Hematopoietic multipotent progenitor cell (in vitro differentiated cells): ENCODE measurements around the gene FGF3. TPM values are rescaled to one million over a fixed set of nuclear protein-coding genes. Genes with fewer than 3 reads are reported as not detected.
A peak's percentile ranks its signal among the peaks of the same experiment; 100 is the strongest.

Experiments used
- DNase-seq, 3 donors: peaks; one replicate each; pipeline ENCODE4 v3.0.0-alpha.2; 2011 to 2015; ENCODE audit warnings: low read depth in 2 of 3, low spot score in 2 of 3
- total RNA-seq: library from RNA; depleted of rRNA; stranded (reverse); fragments of >200 nt; gene quantifications from one replicate; pipeline ENCODE4 v1.2.3, GENCODE V29; 2012

Gene FGF3
- total RNA-seq, 1 donor, result not detected

DNA sequence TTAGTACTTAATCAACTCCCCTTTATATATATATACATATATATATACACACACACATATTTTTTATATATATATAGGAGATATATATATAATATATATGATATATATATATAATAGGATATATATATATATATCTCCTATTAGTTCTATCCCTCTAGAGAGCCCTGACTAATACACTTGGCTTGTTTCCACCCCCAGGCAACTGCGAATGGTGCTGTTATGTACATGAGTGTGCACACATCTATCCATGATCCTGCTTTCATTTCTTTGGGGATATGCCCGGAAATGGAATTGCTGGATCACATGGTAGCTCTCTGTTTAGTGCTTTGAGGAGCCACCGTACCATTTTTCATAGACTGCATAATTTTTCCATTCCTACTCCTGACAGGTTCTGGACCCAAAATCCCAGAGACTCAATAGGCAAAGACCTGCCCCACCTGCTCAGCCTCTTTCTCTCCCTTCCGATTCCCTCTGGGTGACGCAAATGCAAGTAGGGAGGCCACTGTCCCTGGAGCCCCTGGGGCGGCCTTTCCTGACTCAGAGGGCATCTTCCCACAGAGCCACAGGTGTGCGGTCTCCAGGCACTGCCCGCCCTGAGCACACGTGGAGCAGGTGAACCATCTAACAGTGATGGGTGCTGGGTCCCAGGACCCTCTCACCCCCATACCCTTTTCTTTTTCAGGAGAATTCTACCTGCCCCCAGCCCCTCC lies 12.0 kb downstream of the FGF3 start:
- DNase-seq, result no peak

GRCh38 chr11:69804769-69805508 lies 14.3 kb downstream of the FGF3 start:
- no peak for DNase-seq

- no peak for DNase-seq
Observed at GRCh38 chr11:69803604-69804218, 15.5 kb downstream of the FGF3 start.

DNA sequence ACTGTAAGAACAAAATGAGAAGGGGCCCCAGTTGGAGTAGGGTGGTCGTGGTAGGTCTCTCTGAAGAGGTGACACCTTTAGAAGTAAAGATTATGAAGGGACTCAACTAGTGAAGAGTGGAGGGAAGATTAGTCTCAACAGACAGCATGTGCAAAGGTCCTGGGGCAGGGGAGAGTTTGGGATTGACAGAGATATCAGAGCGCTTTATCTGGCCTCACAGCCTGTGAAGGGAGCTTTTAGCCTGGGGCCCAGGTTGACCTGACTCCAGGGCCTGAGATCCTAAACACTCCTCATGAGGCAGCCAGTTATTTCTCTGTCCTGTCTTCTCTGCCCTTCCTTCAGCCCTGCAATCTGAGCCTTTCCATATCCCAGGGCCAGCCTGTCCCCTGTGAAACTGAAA lies 16.2 kb downstream of the FGF3 start:
- no peak for DNase-seq

DNA sequence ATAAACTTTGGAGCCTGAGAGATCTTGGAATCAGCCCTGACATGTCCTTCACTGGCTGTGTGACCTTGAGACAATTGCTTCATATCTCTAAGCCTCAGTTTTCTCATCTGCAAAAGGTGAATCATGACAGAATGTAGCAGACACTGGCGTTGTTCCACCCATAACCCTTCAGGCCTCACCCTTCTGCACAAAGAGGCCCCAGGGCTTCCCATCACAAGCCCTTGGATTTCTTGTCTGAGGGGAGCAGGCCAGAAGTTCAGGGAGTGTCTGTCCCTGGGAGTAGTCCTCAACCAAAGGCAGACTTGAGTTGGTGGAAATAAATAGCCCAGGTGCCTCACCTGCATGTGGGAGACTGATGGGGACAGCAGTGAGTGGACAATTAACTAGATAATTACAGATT lies 16.6 kb downstream of the FGF3 start:
- DNase-seq, result no peak

DNA sequence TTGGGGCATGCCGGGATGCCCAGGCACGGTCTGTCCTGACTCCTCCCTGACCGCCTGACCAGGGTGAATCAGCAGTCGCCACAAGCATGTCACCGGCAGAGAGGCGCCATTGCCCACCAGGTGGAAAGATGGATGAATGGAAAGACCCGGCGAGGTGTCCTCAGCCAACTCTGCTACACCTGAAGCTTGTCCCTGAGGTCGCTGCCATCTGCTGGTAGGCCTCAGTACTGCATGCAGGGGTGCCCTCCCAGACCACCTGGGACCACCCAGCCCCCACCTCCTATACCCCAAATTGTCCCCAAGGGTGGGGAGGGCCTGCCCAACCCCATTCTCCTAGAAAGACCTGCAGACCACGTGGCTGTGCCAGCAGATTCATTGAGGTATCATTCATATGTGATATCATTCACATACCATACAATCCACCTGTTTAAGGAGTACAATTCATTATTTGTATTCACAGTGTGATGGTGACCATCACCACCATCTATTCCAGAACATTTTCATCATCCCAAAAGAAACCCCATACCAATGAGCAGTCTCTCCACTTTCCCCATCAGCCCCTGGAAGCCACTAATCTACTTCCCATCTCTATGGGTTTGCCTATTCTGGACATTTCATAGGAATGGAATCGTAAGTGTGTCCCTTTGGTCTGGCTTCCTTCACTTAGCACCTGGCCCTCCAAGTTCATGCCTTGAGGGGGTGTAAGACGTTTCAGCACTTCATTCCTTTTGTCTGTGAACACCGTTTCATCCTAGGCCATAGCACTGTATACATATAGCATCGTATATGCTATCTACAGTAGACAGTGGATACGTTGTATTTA lies 17.5 kb downstream of the FGF3 start:
- DNase-seq, result peak in 2 of 3 donors; percentile 28 to 52

DNA sequence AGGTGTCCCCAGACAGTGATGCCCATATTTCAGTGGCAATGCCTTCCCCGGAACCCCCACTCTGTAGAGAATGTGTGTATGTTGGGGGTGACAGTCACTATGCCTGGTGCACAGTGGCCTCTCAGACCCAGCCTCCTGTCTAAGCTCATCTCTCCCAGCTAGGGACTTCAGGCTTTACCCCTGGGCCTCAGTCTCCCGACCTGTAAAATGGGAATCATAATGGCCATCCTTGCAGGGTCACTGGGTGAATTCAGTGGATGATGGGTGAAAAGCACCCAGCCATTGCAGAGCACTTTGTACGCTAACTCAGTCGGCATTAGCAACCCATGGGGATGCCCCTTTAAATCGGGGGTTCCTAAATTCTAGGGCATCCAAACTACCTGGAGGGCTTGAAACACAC lies 18.9 kb downstream of the FGF3 start:
- no peak for DNase-seq

DNA sequence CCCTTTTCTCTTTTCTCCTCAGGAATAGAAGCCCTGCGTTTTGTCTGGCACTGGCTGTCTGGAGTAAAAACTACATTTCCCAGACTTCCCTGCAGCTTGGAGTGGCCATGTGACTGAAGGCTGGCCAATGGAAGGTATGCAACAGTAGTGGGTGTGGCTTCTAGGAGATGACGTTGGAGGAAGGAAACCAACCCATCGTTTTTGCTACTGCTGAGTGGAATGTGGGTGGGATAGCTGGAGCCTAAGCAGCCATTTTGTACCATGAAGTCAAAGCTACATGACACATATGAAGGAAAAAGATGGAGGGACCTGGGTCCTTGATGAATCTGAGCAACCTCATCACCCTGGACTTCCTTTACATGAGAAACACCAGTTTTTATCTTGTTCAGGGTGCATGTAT lies 19.6 kb downstream of the FGF3 start:
- DNase-seq, result no peak

GRCh38 chr11:69799097-69799496 lies 20.1 kb downstream of the FGF3 start:
- no peak for DNase-seq

GRCh38 chr11:69797737-69798528 lies 21.3 kb downstream of the FGF3 start:
- DNase-seq, result no peak

- DNase-seq, result no peak
Observed at GRCh38 chr11:69797156-69797555, 22.1 kb downstream of the FGF3 start.

GRCh38 chr11:69796063-69796462 lies 23.2 kb downstream of the FGF3 start:
- DNase-seq, result no peak

- no peak for DNase-seq
Observed at GRCh38 chr11:69791276-69792180, 27.7 kb downstream of the FGF3 start.

DNA sequence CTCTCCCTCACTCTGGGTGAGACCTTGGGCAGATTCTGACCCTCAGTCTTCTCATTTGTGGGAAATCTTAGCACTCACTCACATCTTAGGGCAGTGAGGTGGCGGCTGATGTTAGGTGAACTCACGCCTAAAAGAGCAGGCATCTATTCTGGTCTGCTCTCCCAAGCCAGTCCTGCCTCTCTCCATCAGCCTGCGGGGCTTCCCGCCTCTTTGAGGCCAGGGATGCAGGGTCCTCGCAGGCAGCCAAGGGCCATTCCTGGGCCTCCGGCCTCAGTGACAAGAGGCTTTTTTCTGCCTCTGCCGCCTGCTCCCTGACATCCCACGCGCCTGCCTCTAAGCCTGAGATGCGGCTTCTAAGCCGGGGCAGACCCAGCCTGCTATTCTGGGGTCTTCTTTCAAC lies 30.3 kb downstream of the FGF3 start:
- no peak for DNase-seq

DNA sequence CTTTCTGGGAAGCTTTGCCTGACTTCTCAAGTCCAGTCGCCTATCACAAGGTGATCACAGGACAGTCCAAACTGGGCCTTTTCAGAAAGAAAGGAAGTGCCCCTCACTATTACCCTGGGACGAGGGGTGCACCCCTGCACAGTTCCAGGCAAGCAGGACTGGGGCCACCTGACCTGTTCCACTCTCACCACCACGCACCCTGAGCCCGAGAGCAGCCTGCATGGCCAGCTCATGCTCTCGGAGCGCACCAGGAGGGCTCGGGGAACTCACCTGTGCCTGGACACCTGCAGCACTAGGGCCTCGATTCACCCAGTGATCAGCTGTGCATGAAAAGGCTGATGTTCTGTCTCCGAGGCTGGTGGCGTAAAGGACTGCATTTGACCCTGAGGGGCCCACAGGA lies 31.3 kb downstream of the FGF3 start:
- no peak for DNase-seq

DNA sequence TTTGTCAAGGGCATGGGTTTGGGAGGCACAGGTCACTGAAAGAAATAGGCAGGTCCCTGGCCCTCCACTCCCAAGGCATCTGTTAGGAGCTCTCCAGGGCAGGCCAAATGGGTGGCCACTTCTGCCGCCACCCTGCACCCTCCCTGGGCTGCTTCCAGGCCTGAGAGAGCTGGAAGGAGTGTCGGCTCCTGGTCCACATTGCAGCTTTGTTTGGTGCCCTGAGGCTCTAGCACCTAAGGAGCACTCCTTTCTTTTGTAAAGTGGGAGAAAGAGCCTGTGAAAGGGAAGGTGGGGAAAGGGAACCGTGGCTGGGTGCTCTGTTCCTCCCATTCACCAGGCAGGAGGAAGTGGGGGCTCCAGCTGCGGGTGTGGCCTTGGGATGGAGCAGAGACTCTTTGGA lies 31.8 kb downstream of the FGF3 start:
- no peak for DNase-seq

DNA sequence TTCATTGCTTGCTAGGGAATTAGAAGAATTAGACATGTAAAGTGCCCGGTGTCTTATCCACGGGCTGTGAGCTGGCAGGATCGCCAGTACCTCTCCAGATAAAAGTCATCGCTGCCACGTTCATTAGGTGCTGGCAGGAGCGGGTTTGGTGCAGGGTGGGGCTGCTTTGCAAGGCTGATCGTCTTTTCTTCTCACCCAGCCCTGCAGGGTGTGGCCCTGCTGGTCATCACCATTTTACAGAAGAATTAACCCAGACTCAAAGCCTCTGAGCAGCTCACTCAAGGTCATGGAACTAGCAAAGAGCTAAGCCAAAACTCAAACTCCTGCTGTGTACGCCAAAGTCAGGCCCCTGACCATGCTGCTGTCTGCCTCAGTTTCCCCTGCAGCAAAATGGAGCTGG lies 38.0 kb downstream of the FGF3 start:
- no peak for DNase-seq

GRCh38 chr11:69778373-69778772 lies 40.8 kb downstream of the FGF3 start:
- no peak for DNase-seq

DNA sequence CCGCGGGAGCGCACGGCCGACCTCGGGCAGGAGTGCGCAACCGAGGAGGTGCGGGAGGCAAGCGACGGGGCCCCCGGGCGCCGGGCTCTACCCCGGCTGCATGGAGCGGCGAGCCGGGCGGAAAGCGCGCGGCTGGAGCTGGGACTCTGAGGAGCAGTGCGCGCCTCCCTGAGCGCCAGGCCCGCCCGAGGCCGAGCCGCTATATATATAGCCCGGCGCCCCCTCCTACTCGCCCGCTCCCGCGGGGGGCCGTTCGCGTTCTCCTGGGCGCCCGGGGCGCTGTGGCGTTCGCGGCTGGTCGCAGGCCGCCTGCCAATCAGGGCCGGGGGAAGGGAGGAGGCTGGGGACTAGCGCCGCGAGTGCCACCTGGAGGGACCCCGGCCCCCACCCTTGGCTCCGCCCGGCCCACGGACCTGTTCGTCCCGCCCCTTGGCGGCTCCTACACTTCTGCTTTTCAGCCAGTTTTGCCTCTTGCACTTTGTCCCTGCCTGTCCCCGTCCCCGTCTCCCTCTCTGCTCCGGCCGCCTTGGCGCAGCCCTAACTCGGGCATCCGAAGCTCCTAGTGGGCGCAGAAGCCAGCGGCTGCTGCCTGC lies 44.0 kb downstream of the FGF3 start, which contains the start of gene FGF4:
TSS of gene FGF4 (minus strand) at position 179 of the 593 bp plus-strand sequence. CDS start 257 bp downstream, outside the sequence.
- DNase-seq, result peak in 2 of 3 donors; percentile 37 to 47
